Natural killer cell (primary cell): ENCODE measurements around the gene KSR2. TPM values are rescaled to one million over a fixed set of nuclear protein-coding genes. Genes with fewer than 3 reads are reported as not detected.
"Not testable (repeated sequence)": the region's sequence is repeated elsewhere in the genome, so short reads cannot be mapped to it uniquely, and the experiment has no call there.

ENCODE experiments used
- ATAC-seq, 3 donors: fragments of 150-1000 bp in 2 of 3; fragments of 200-7000 bp in 1 of 3; cut with Tn5 transposase; 1 replicate in 1 of 3; 2 replicates in 2 of 3; pipeline ENCODE4 v1.10.0; 2021; ENCODE audit warnings: mild to moderate bottlenecking in 2 of 3, moderate library complexity in 2 of 3
- DNase-seq, 2 donors: peaks; one replicate each; pipeline versions ENCODE4 v3.0.0 to v3.0.0-alpha.2; 2013 to 2021; ENCODE audit warnings: mixed read lengths in 1 of 2
- H3K27ac ChIP-seq: one replicate; pipeline ENCODE4 v1.5.1; 2013; ENCODE audit warnings: mild to moderate bottlenecking, low read length
- H3K27me3 ChIP-seq: one replicate; pipeline ENCODE4 v1.6.1; 2013; ENCODE audit warnings: low read length; ENCODE audit not compliant: control insufficient read depth, insufficient read depth
- H3K36me3 ChIP-seq: one replicate; pipeline ENCODE4 v1.6.1; 2013; ENCODE audit warnings: low read length; ENCODE audit not compliant: control insufficient read depth, insufficient read depth
- H3K4me1 ChIP-seq: one replicate; pipeline ENCODE4 v1.6.1; 2013; ENCODE audit warnings: low read length; ENCODE audit not compliant: control insufficient read depth, insufficient read depth
- H3K4me3 ChIP-seq: one replicate; pipeline ENCODE4 v1.5.1; 2013; ENCODE audit warnings: low read length
- H3K9me3 ChIP-seq: one replicate; pipeline ENCODE4 v1.6.1; 2013; ENCODE audit warnings: low read length; ENCODE audit not compliant: control insufficient read depth, insufficient read depth
- H3K27ac Mint-ChIP-seq, 2 donors: one replicate each; pipeline ENCODE4 v1.8.0; 2022; ENCODE audit warnings: mild to moderate bottlenecking in 2 of 2, mixed read lengths in 2 of 2, moderate library complexity in 1 of 2
- H3K27me3 Mint-ChIP-seq, 2 donors: one replicate each; pipeline ENCODE4 v1.8.0; 2022; ENCODE audit warnings: low read depth in 2 of 2, mixed read lengths in 2 of 2
- H3K36me3 Mint-ChIP-seq: one replicate; pipeline ENCODE4 v1.8.0; 2022; ENCODE audit warnings: mixed read lengths
- H3K4me1 Mint-ChIP-seq, 2 donors: one replicate each; pipeline ENCODE4 v1.8.0; 2022; ENCODE audit warnings: mixed read lengths in 2 of 2
- H3K4me3 Mint-ChIP-seq: one replicate; pipeline ENCODE4 v1.8.0; 2022; ENCODE audit warnings: mild to moderate bottlenecking, moderate library complexity, mixed read lengths
- H3K9me3 Mint-ChIP-seq, 2 donors: one replicate each; pipeline ENCODE4 v1.8.0; 2022; ENCODE audit warnings: mixed read lengths in 2 of 2
- WGBS: methylation state at CpG from one replicate; pipeline ENCODE4 v1.1.7; 2013; ENCODE audit warnings: missing lambda C conversion rate; ENCODE audit not compliant: insufficient coverage; 5-methylcytosine and 5-hydroxymethylcytosine counted together
- intact Hi-C: fragments of 100-400 bp; cut with micrococcal nuclease; formaldehyde crosslinking; loops from one replicate; pipeline ENCODE4 v1.14.2; 2022
- total RNA-seq, 4 donors: library from RNA; stranded (reverse); fragments of 120-200 nt in 1 of 4; gene quantifications; one replicate each; pipeline versions ENCODE4 v1.2.3 to v1.2.4, GENCODE V29; 2013 to 2022
- TF ChIP-seq, protein P1 (sequence below): fragments of 200-600 bp; IDR thresholded peaks from one replicate; pipeline ENCODE4 v1.8.0; 2022; ENCODE audit warnings: antibody characterized with exemption

KSR2 gene
- total RNA-seq, 3 donors from 2014 or later (not counting 1 experiment from before 2014, with no cell fraction given), result not detected

DNA sequence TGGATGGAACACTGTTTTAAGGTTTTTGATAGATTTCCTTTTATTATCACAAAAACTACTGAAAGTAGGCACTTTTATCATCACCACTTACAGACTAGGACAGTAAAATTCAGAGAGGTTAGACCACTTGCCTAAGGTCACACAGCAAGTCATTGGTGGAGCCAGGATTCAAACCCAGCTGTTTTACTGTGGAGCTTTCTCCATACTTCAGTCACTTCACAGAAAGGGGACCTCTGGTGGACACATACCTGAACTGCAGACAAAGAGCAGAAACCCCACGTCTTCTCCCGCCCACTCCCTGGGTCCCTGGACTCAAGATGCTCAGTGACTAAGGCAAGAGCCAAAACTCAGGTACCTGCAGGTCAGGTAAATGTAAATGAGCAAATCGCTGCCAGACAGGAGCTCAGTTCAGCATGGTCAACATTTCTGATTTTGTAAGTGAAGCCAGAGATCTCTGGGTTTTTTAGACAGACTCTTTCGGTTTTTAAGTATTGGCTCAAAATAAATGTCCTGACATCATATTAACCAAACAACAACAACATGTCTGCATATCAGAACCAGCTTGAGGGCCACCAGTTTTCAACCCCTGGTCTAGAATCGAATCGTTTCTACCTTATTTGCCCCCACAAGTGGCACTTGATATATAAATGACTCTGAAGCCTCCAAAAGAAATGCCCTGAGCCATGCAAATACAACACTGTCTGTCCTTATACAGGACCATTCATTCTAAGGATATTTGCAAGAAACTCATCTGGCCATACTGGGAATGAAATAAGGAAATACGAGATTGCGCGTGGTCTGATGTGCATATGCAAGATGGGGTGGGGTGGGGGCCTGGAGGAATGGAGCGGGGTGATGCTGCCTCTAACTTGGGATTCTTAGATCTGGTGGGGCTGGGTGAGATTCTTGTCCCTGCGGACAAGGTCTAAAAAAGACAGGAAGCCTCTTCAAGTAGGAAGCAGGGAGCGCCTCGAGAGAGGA is 110.9 kb downstream of the KSR2 start:
- no peak overlapping the region for H3K4me3 Mint-ChIP-seq
- no peaks in the 10 kb centered on the region for H3K27me3 Mint-ChIP-seq
- no peaks in the 10 kb centered on the region for H3K4me1 Mint-ChIP-seq
- Histone ChIP-seq H3K27ac (no peak overlapping the region), H3K4me1 (no peaks in the 10 kb centered on the region), H3K36me3 (no peaks in the 10 kb centered on the region), H3K9me3 (peaks cover 6% of the 10 kb centered on the region), H3K27me3 (no peaks in the 10 kb centered on the region), H3K4me3 (no peak overlapping the region)
- DNase-seq (peak in 1 of 2 donors; percentile 63), ATAC-seq (peak; percentile 36 to 60 (median 48))
- H3K9me3 Mint-ChIP-seq, result no peaks in the 10 kb centered on the region
- TF ChIP-seq, protein P1, sequence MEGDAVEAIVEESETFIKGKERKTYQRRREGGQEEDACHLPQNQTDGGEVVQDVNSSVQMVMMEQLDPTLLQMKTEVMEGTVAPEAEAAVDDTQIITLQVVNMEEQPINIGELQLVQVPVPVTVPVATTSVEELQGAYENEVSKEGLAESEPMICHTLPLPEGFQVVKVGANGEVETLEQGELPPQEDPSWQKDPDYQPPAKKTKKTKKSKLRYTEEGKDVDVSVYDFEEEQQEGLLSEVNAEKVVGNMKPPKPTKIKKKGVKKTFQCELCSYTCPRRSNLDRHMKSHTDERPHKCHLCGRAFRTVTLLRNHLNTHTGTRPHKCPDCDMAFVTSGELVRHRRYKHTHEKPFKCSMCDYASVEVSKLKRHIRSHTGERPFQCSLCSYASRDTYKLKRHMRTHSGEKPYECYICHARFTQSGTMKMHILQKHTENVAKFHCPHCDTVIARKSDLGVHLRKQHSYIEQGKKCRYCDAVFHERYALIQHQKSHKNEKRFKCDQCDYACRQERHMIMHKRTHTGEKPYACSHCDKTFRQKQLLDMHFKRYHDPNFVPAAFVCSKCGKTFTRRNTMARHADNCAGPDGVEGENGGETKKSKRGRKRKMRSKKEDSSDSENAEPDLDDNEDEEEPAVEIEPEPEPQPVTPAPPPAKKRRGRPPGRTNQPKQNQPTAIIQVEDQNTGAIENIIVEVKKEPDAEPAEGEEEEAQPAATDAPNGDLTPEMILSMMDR, result peak; percentile 61
- no peak overlapping the region for H3K27ac Mint-ChIP-seq
- H3K36me3 Mint-ChIP-seq, result no peaks in the 10 kb centered on the region
- 68% methylated on average over 13 of the region's 13 CpGs for WGBS
- intact Hi-C loops, result no loop called here

DNA sequence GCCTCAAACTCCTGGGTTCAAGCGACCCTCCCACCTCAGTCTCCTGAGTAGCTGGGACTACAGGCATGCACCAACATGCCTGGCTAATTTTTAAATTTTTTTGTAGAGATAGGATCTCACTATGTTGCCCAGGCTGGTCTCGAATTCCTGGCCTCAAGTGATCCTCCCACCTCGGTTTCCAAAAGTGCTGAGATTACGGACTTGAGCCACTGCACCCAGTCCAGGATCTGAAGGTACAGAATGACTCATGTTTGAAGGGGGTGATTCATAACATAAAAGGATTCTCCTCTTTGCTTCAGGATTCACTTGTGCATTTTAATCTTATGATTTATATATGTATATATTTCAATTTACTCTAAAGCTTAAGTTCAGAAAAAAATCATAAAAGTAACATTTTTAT is 111.7 kb downstream of the KSR2 start:
- 56% methylated on average over 4 of the region's 4 CpGs for WGBS
- intact Hi-C loops, result not testable (repeated sequence)

DNA sequence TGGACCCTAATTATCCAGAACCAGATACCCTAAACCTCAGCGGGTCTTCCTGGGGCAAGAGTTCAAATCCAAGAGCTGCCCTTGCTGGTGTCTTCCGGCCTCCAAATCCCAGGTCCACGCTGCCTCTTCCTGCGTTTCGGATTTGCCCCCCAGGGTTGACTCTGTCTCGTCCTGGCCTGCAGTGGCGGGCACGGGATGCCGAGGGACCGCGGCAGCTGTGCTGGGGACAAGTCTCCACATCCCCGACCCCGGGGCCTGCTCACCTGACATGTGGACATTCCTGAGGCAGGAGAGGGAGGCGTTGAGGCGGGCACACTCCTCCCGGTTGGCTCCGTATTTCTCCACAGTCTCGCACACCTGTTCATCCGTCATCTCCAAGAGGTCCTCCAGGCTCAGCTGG is 113.6 kb downstream of the KSR2 start:
- no peaks in the 10 kb centered on the region for H3K4me1 ChIP-seq
- ATAC-seq, result no peak
- no peak overlapping the region for H3K27ac ChIP-seq
- H3K9me3 Mint-ChIP-seq, result no peaks in the 10 kb centered on the region
- DNase-seq, result no peak
- H3K4me3 Mint-ChIP-seq, result no peak overlapping the region
- 93% methylated on average over 19 of the region's 19 CpGs for WGBS
- no peak overlapping the region for H3K4me3 ChIP-seq
- intact Hi-C loops, result no loop called here
- H3K36me3 ChIP-seq, result no peaks in the 10 kb centered on the region
- H3K36me3 Mint-ChIP-seq, result no peaks in the 10 kb centered on the region
- peaks cover 0 to under 1% of the 10 kb centered on the region in 2 donors for H3K4me1 Mint-ChIP-seq
- no peaks in the 10 kb centered on the region for H3K27me3 ChIP-seq
- TF ChIP-seq, protein P1, result no peak
- H3K27me3 Mint-ChIP-seq, result no peaks in the 10 kb centered on the region
- H3K27ac Mint-ChIP-seq, result no peak overlapping the region
- H3K9me3 ChIP-seq, result peaks cover 6% of the 10 kb centered on the region

More for the DNA sequence above, 111.7 kb downstream of the KSR2 start:
- H3K27ac Mint-ChIP-seq, H3K4me3 ChIP-seq, H3K9me3 Mint-ChIP-seq, H3K36me3 ChIP-seq, H3K36me3 Mint-ChIP-seq, H3K27ac ChIP-seq, H3K4me1 Mint-ChIP-seq, H3K27me3 Mint-ChIP-seq, H3K27me3 ChIP-seq, DNase-seq, H3K4me1 ChIP-seq, H3K9me3 ChIP-seq, H3K4me3 Mint-ChIP-seq, ATAC-seq: not testable (repeated sequence)

DNA sequence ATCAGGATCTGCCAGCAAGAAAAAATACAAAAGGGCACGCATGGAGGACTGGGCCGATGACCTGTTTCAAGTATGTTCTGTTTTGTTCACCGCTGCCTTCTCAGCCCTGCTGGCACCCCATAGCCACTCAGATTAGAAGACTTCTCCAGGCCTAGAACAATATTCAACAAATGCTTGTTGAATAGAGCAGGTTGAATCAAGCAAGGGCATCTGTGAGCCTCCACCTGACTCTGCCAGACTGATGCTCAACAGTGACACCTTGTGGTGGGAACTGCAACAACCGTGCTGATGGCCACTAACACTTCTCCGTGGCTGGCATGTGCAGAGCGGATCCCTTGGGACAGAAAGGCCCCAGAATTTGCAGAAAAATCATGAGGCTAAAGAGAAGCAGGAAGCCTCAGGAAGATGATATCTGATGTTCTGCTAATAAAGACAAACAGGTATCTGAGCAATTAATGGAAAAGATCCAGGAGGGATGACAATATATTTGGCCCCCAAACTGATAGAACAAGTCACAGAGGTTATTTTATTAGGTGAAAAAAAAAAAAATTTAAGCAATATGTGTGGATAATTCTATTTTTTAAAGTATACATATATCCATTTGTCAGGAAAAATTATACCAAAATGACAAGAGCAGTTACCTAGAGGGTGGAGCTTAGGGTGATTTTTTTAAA is 114.3 kb downstream of the KSR2 start:
- H3K27ac ChIP-seq, result no peak overlapping the region
- 50% methylated on average over 6 of the region's 6 CpGs for WGBS
- DNase-seq (peak in 1 of 2 donors; percentile 58), ATAC-seq (peak in 1 of 3 donors; percentile 42)
- H3K4me1 Mint-ChIP-seq, result peaks cover 0 to 5% of the 10 kb centered on the region in 2 donors
- no peaks in the 10 kb centered on the region for H3K27me3 Mint-ChIP-seq
- H3K4me1 ChIP-seq, result no peaks in the 10 kb centered on the region
- H3K9me3 Mint-ChIP-seq, result no peaks in the 10 kb centered on the region
- H3K4me3 Mint-ChIP-seq, result no peak overlapping the region
- H3K27me3 ChIP-seq, result no peaks in the 10 kb centered on the region
- H3K4me3 ChIP-seq, result no peak overlapping the region
- peaks cover 6% of the 10 kb centered on the region for H3K9me3 ChIP-seq
- intact Hi-C loops, result no loop called here
- TF ChIP-seq, protein P1, result peak; percentile 30
- H3K27ac Mint-ChIP-seq, result no peak overlapping the region
- no peaks in the 10 kb centered on the region for H3K36me3 ChIP-seq
- H3K36me3 Mint-ChIP-seq, result no peaks in the 10 kb centered on the region
